ENCODE measurements around the gene CAMK2D.

CAMK2D gene

DNA sequence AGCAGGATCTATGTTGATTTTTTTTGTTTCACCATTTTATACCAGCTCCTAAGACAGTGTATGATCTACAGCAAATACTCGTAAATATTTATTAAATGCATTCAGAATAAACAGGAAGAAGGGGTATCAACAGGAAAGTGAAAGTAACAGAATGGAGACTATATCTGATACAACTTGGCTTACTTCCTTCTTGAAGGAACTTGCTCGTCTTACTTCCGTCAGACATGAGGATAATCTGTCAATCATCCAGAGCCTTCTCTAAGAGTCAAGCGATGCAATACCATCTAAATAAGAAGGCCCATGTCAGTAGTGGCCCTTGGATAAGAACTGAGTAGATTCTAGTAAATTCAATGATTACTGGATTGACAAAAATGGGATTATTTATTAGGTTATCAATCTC lies 84.2 kb downstream of the CAMK2D start:
- no peak for DNase-seq

- DNase-seq: no peak
Measured at GRCh38 chr4:113675731-113676697, 85.5 kb downstream of the CAMK2D start.

GRCh38 chr4:113674733-113675132 lies 86.8 kb downstream of the CAMK2D start:
- no peak for DNase-seq

- no peak for DNase-seq
Measured at GRCh38 chr4:113674251-113674650, 87.3 kb downstream of the CAMK2D start.

DNA sequence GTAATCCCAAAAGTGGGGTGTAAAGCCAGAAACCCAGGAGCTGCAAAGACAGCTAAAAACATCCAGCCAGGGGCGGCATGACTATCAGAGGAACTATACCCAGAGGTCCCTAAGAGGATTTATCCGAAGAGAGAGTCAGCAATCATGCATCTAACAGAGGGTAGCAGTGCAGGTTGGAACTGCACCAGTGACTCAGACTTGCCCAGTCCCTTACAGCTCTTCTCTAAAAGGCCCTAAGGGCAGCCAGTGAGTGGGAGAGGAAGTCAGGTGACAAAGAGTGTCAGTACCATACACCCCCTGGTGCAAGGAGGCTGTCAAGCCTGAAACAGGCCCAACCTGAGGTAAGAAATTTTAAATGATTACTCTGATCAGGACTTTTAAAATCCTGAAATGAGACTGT lies 88.1 kb downstream of the CAMK2D start:
- DNase-seq: no peak

GRCh38 chr4:113666386-113667114 lies 95.0 kb downstream of the CAMK2D start:
- DNase-seq: no peak

DNA sequence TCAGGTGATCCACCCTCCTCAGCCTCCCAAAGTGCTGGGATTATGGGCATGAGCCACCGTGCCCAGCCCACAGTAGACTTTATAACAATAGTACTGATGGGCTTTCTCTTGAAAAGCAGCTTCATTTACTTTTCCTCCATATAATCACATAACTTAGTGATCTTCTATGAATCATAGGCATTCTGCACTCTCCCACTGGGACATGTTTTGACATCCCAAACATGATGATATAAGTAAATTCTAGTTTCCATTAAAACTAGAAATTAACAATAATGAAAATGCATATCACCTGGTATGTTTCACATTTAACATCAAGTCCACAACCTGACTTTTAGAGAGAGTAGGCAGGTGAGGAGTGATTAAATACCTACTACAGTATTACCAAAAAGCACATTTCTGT lies 96.5 kb downstream of the CAMK2D start:
- DNase-seq: no peak

DNA sequence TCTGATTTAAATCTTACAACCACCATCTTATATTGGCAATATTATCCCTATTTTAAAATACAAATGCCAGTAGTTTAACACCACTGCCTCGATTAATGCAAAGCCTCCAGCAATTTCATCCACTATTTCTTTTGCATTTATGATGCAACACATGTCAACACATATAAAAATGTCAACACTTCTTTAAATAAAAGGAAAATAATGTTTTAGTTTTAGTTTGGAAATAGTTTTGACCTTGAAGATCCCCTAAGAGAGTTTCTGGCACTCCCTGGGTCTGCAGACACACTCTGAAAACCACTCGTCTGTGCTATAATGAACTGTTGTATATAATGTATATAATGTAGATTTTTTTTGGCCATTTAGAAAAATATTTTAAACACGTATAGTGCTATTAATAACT lies 99.0 kb downstream of the CAMK2D start:
- no peak for DNase-seq

- no peak for DNase-seq
Measured at GRCh38 chr4:113659127-113659526, 102.4 kb downstream of the CAMK2D start.

- DNase-seq: no peak
Measured at GRCh38 chr4:113657586-113658233, 103.8 kb downstream of the CAMK2D start.

- no peak for DNase-seq
Measured at GRCh38 chr4:113653871-113654270, 107.7 kb downstream of the CAMK2D start.

GRCh38 chr4:113646442-113646822 lies 115.1 kb downstream of the CAMK2D start:
- DNase-seq: no peak

- DNase-seq: no peak
Measured at GRCh38 chr4:113645771-113646441, 115.6 kb downstream of the CAMK2D start.

GRCh38 chr4:113645288-113645687 lies 116.2 kb downstream of the CAMK2D start:
- no peak for DNase-seq

DNA sequence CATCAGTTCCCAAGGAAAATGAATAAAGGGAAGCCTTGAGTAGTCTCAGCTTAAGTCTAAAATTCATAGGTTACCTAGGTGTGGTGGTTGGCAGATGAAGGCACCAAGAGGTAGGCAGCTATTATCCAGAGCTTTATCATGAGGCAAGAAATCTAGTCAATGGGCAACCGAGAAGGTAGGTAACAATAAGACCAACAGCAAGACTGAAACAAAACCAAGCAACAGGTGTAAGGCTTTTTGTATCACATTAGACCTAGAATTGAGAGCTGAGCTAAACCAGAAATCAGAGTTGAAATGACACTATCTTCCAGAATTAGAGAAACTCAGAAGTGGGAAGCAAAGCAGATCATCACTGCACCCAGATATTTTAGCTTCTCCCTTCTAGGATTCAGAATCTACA lies 117.1 kb downstream of the CAMK2D start:
- DNase-seq: no peak

- no peak for DNase-seq
Measured at GRCh38 chr4:113643505-113643904, 118.0 kb downstream of the CAMK2D start.

DNA sequence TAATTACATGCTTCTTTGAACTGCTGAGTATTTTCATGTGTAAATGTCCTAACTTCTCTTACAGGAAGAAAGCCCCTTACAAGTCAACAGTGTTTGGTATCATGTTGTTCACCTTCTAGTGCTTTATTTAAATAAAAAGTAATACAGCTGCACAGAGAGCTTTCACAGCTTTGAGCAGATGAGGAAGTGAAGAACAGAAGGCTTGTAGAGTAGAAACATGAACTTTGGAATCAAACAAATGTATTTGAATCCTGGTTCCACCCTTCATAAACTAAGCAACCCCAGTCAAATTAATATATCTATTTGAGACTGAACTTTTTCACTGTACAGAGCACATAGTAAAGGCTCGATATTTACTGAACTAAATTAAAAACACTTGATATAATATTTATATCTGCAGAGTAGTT lies 120.5 kb downstream of the CAMK2D start:
- DNase-seq: no peak

DNA sequence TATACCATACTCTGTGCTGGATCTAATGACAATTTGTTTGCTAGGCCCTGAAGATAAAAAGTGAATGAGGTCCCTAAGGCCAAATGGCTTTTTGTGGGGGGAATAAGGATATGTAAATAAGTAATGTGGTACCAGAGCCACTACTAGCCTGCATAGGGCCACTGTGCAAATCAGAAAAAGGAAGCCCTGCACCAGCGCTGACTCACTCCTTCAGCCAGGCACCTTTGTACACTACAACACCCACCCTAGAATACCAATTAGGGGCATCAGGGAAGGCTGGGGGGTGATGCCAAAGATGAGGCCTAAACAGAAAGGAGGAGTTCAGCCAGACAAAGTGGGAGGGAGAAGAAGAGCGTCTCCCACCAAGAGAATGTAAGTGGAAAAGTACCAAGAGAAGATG lies 122.2 kb downstream of the CAMK2D start:
- DNase-seq: no peak

GRCh38 chr4:113638562-113638832 lies 123.0 kb downstream of the CAMK2D start:
- DNase-seq: no peak

GRCh38 chr4:113637823-113638561 lies 123.5 kb downstream of the CAMK2D start:
- no peak for DNase-seq

DNA sequence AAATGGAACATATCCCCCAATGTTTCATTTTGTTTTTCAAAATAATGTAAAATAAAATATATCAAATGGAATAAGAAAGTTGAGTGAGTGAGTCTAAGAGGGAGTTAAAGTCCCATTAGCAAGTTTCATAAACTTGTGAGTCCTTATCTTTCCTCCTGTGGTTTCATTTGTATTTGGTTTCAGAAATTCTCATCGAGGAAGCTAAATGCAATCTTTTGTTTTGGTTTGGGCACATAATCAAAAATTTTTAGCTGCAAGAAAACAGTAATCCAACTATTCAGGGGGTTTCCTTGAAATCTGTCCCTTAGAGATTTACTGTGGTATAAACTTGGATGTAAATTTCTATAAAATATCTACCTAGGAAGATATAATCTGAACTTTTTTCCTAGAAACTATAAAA lies 124.2 kb downstream of the CAMK2D start:
- DNase-seq: no peak

DNA sequence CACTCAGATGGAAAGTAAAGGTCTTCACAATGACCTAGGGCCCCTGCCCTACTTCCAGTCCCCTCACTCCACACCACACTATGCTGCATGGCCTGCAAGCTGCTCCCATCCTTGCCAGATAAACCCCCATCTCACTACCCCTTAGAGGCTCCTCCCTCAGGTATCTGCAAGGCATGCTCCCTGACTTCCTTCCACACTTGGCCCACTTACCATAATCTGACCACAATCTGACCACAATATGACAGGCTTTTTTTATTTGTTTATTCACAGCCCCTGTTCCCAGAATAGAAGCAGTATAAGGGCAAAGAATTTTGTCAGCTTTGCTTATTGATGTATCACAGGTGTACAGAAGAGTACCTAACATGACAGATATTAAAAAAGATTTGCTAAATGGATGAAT lies 124.7 kb downstream of the CAMK2D start:
- no peak for DNase-seq

GRCh38 chr4:113636438-113636818 lies 125.1 kb downstream of the CAMK2D start:
- no peak for DNase-seq
